KMS-11 (cell line): ENCODE measurements around the gene TMEM125.

Experiments used
- H2AFZ ChIP-seq: fragments of 200-600 bp; sonication (generic); 2 replicates; pipeline ENCODE4 v1.6.1; 2016; ENCODE audit warnings: antibody characterized with exemption, mixed run types, low read depth
- H3K27ac ChIP-seq: fragments of 200-600 bp; sonication (generic); 2 replicates; pipeline ENCODE4 v1.6.1; 2016; ENCODE audit warnings: mild to moderate bottlenecking, mixed run types
- H3K27me3 ChIP-seq: fragments of 200-600 bp; sonication (generic); 2 replicates; pipeline ENCODE4 v1.6.1; 2017; ENCODE audit warnings: mild to moderate bottlenecking, low read depth, mixed run types, moderate library complexity; ENCODE audit not compliant: insufficient read depth
- H3K36me3 ChIP-seq: fragments of 200-600 bp; sonication (generic); 2 replicates; pipeline ENCODE4 v1.6.1; 2017; ENCODE audit warnings: mild to moderate bottlenecking, mixed run types; ENCODE audit not compliant: insufficient read depth
- H3K4me1 ChIP-seq: fragments of 200-600 bp; sonication (generic); 2 replicates; pipeline ENCODE4 v1.6.1; 2016; ENCODE audit warnings: mild to moderate bottlenecking, low read depth, mixed run types; ENCODE audit not compliant: poor library complexity, severe bottlenecking
- H3K4me2 ChIP-seq: fragments of 200-600 bp; sonication (generic); 2 replicates; pipeline ENCODE4 v1.7.0; 2016; ENCODE audit warnings: mild to moderate bottlenecking, mixed run types
- H3K4me3 ChIP-seq: fragments of 200-600 bp; sonication (generic); IDR thresholded peaks from 2 replicates; pipeline ENCODE4 v1.6.1; 2017; ENCODE audit warnings: low read depth, low read length, mixed read lengths; ENCODE audit not compliant: insufficient read depth
- H3K79me2 ChIP-seq: fragments of 200-600 bp; sonication (generic); 2 replicates; pipeline ENCODE4 v1.6.1; 2016; ENCODE audit warnings: low read depth, mixed run types; ENCODE audit not compliant: insufficient read depth
- H3K9ac ChIP-seq: fragments of 200-600 bp; sonication (generic); 2 replicates; pipeline ENCODE4 v1.6.1; 2016; ENCODE audit warnings: mild to moderate bottlenecking, mixed run types
- H4K20me1 ChIP-seq: fragments of 200-600 bp; sonication (generic); 2 replicates; pipeline ENCODE4 v1.6.1; 2016; ENCODE audit warnings: mild to moderate bottlenecking, mixed run types; ENCODE audit not compliant: insufficient read depth
- TF ChIP-seq, protein P1 (sequence below): fragments of 200-600 bp; sonication (generic); conservative IDR thresholded peaks from 2 replicates; pipeline ENCODE4 v1.6.1; 2017; ENCODE audit warnings: low read depth, mild to moderate bottlenecking, antibody characterized with exemption, low read length, moderate library complexity, mixed read lengths

Gene TMEM125

DNA sequence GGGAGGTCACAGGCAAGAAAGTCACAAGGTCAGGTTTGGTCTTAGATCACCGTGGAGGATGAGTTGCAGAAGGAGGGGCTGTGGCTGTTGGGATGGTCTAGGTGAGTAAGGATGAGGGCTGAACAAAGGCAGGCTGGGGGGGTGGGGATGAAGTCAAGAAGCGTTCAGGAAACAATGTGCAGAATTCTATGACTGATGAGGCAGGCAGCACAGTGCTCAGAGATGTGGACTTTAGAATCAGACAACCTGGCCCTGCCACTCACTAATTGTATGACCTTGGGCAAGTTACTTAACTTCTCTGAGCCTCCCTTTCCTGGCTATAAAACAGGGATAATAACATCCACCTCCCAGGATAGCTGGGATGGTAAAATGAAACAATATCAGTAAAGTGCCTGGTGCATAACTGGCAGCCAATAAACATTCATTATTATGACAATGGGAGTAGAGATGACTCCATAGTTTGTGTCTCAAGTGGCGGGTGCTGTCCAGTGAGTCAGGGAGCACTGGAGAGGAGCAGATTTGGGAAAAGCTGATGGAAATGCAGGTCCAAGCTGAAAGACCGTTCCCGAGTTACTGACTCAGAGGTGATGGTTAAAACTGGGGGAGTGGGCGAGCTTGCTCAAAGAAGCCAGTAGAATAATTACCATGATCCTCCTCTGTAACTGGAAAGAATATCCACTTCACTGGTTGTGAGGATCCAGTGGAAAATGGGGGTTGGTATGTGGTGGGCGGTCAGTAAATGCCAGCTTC lies 33.1 kb downstream of the TMEM125 start:
- TF ChIP-seq, protein P1, sequence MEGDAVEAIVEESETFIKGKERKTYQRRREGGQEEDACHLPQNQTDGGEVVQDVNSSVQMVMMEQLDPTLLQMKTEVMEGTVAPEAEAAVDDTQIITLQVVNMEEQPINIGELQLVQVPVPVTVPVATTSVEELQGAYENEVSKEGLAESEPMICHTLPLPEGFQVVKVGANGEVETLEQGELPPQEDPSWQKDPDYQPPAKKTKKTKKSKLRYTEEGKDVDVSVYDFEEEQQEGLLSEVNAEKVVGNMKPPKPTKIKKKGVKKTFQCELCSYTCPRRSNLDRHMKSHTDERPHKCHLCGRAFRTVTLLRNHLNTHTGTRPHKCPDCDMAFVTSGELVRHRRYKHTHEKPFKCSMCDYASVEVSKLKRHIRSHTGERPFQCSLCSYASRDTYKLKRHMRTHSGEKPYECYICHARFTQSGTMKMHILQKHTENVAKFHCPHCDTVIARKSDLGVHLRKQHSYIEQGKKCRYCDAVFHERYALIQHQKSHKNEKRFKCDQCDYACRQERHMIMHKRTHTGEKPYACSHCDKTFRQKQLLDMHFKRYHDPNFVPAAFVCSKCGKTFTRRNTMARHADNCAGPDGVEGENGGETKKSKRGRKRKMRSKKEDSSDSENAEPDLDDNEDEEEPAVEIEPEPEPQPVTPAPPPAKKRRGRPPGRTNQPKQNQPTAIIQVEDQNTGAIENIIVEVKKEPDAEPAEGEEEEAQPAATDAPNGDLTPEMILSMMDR: no peak
- Histone ChIP-seq H2AFZ (no peak overlapping the region), H3K27me3 (no peaks in the 10 kb centered on the region; the same call in 1 of the 2 replicates), H3K9ac (no peak overlapping the region), H3K27ac (no peak overlapping the region), H3K4me2 (no peak overlapping the region), H3K4me1 (no peaks in the 10 kb centered on the region), H4K20me1 (no peaks in the 10 kb centered on the region), H3K36me3 (no peaks in the 10 kb centered on the region), H3K79me2 (no peaks in the 10 kb centered on the region), H3K4me3 (no peak overlapping the region)

DNA sequence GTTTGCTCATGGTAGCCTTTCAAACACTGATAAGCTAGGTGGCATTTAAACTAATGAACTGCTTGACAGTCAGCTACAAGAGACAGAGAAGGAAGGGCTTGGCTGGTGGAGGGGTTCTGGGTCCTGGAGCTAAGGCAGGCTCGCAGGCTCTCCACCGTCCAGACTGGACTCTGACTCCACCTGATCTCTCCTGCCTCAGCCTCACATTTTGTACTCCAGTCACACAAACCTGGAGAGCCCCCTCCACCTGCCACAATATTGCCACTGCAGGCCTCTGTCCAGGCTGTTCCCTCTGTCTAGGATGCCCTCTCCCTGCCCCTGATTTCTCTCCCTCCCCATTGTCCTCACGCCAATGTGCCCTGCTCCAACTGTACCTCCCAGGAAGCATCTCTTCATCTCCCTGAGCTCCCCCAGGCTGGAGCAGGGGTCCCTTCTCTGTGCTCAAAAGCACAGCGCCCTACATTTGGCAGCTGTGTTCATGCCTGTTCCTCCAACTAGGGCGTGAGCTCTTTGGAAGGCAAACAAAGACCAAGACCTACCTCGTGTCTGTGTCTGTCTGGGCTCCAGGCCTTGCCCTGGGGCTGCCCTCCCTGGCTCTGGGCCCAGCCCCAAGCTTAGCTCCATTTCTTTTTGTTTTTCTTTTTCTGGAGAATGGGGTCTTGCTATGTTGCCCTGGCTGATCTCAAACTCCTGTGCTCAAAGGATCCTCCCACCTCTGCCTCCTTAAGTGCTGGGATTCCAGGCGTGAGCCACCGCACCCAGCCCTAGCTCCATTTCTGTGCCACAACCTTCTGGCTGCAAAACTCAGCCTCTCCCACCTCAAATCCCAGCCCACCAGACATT lies 33.9 kb downstream of the TMEM125 start:
- no peaks in the 10 kb centered on the region for H3K4me1 ChIP-seq
- no peaks in the 10 kb centered on the region for H4K20me1 ChIP-seq
- no peak overlapping the region for H3K27ac ChIP-seq
- no peaks in the 10 kb centered on the region; the same call in 1 of the 2 replicates for H3K27me3 ChIP-seq
- no peak overlapping the region for H3K9ac ChIP-seq
- TF ChIP-seq, protein P1: no peak
- H3K36me3 ChIP-seq: no peaks in the 10 kb centered on the region
- H2AFZ ChIP-seq: no peak overlapping the region
- H3K4me2 ChIP-seq: no peak overlapping the region
- no peaks in the 10 kb centered on the region for H3K79me2 ChIP-seq
- no peak overlapping the region for H3K4me3 ChIP-seq

DNA sequence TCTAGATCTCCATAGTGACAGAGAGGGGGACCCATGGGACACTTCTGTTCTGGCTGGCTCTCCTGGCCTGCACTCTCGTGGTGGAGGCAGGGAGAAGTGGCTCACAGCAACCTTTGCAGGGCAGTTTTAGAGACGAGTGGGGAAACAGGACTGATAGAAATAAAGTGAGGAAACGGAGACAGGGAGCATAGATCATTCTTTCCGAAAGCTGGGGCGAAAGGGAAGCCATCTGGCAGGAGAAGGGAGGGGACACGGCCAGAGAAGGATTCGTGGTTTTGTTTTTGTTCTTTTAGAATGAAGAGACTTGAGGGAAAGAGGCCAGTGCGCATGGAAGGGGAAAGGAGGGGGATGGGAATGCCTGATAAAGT lies 34.5 kb downstream of the TMEM125 start:
- Histone ChIP-seq H4K20me1 (no peaks in the 10 kb centered on the region), H3K4me2 (no peak overlapping the region), H3K4me1 (no peaks in the 10 kb centered on the region), H2AFZ (no peak overlapping the region), H3K79me2 (no peaks in the 10 kb centered on the region), H3K9ac (no peak overlapping the region), H3K27me3 (no peaks in the 10 kb centered on the region; the same call in 1 of the 2 replicates), H3K4me3 (no peak overlapping the region), H3K27ac (no peak overlapping the region), H3K36me3 (no peaks in the 10 kb centered on the region)
- TF ChIP-seq, protein P1: no peak

DNA sequence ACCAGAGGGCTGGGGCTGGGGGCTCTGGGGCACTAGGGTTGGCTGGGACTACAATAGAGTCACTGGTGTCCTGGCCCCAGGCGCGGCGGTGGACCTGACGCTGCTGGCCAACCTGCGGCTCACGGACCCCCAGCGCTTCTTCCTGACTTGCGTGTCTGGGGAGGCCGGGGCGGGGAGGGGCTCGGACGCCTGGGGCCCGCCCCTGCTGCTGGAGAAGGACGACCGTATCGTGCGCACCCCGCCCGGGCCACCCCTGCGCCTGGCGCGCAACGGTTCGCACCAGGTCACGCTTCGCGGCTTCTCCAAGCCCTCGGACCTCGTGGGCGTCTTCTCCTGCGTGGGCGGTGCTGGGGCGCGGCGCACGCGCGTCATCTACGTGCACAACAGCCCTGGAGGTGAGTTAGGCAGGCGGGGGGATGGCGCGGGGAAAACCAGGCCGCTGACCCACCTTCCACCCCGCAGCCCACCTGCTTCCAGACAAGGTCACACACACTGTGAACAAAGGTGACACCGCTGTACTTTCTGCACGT lies 35.1 kb downstream of the TMEM125 start:
- Histone ChIP-seq H3K27ac (no peak overlapping the region), H2AFZ (no peak overlapping the region), H4K20me1 (no peaks in the 10 kb centered on the region), H3K79me2 (no peaks in the 10 kb centered on the region), H3K9ac (no peak overlapping the region), H3K27me3 (no peaks in the 10 kb centered on the region; the same call in 1 of the 2 replicates), H3K4me1 (no peaks in the 10 kb centered on the region), H3K4me2 (no peak overlapping the region), H3K4me3 (no peak overlapping the region), H3K36me3 (no peaks in the 10 kb centered on the region)
- TF ChIP-seq, protein P1: no peak
